Right lobe of liver (tissue), 6 donors: ENCODE data around the gene TANGO2. TPM values are rescaled to one million over a fixed set of nuclear protein-coding genes. Genes with fewer than 3 reads are reported as not detected.

Experiments used
- ATAC-seq, 4 donors: fragments of 200-7000 bp; cut with Tn5 transposase; one replicate each; pipeline ENCODE4 v1.9.1; 2020; ENCODE audit warnings: mild to moderate bottlenecking in 4 of 4, moderate library complexity in 4 of 4
- DNase-seq, 3 donors: peaks; one replicate each; pipeline ENCODE4 v3.0.0-alpha.2; 2020
- H3K27ac ChIP-seq, 3 donors: fragments of 200-600 bp; one replicate each; pipeline ENCODE4 v1.8.0; 2022
- H3K27me3 ChIP-seq, 2 donors: fragments of 200-600 bp; one replicate each; pipeline ENCODE4 v1.8.0; 2022
- H3K36me3 ChIP-seq, 4 donors: fragments of 200-600 bp; sonication (generic) in 1 of 4; one replicate each; pipeline versions ENCODE4 v1.5.1 to v1.8.0; 2017 to 2022; ENCODE audit warnings: control low read depth in 1 of 4
- H3K4me1 ChIP-seq, 4 donors: fragments of 200-600 bp; sonication (generic) in 1 of 4; one replicate each; pipeline versions ENCODE4 v1.5.1 to v1.8.0; 2017 to 2022; ENCODE audit warnings: control low read depth in 1 of 4
- H3K4me3 ChIP-seq, 3 donors: fragments of 200-600 bp; one replicate each; pipeline ENCODE4 v1.8.0; 2022
- H3K9me3 ChIP-seq, 4 donors: fragments of 200-600 bp; sonication (generic) in 1 of 4; one replicate each; pipeline versions ENCODE4 v1.5.1 to v1.8.0; 2017 to 2022; ENCODE audit warnings: control low read depth in 1 of 4
- CTCF ChIP-seq, 4 donors: fragments of 200-600 bp in 3 of 4; fragments of 450-650 bp in 1 of 4; IDR thresholded peaks; one replicate each; pipeline versions ENCODE4 v1.5.1 to v1.8.0; 2016 to 2022; ENCODE audit warnings: antibody characterized with exemption in 4 of 4, mild to moderate bottlenecking in 2 of 4
- POLR2A ChIP-seq: fragments of 450-650 bp; IDR thresholded peaks from one replicate; pipeline ENCODE4 v1.6.1; 2017; ENCODE audit warnings: antibody characterized with exemption, mild to moderate bottlenecking
- WGBS: methylation state at CpG from one replicate; pipeline ENCODE4 v1.1.6; 2018; ENCODE audit warnings: low coverage, low lambda C conversion rate; ENCODE audit not compliant: insufficient coverage; ENCODE audit errors: missing lambda C conversion rate; 5-methylcytosine and 5-hydroxymethylcytosine counted together
- intact Hi-C, 2 donors: fragments of 100-400 bp; cut with DNase I; formaldehyde crosslinking; loops; one replicate each; pipeline versions ENCODE4 v1.11.2 to v1.14.1; 2022
- total RNA-seq, 6 experiments: library from RNA; depleted of rRNA in 2 of 6; stranded (reverse); fragments of >200 nt in 2 of 6; fragmentation: NEBNext Ultra II Directional in 3 of 6; extraction: Animal tissue kit (Norgen Biotek cat#: 25700) in 3 of 6; gene quantifications; one replicate each; pipeline versions ENCODE4 v1.1.0 to v1.2.4, GENCODE V29; 2016 to 2023
- donor health status: DM: no; HTN: yes; CAD: no.
- donor health status: DM: no; HTN: no; CAD: no.
- donor health status: DM: no; HTN: no; CAD: no.
- donor health status: DM: no; HTN: yes; CAD: no.
- donor health status: DM: no; HTN: yes; CAD: no.

TANGO2 gene
- total RNA-seq, 6 experiments from 2014 or later, result 11.0 to 27.0 (median 15.5) TPM

- DNase-seq (peak in 1 of 3 donors; percentile 57), ATAC-seq (no peak)
- Histone ChIP-seq H3K36me3 (no peaks in the 10 kb centered on the region), H3K4me3 (peak overlapping the region in 1 of 3 donors; percentile 80), H3K9me3 (no peaks in the 10 kb centered on the region), H3K4me1 (peaks cover 0 to 23% (median 2%) of the 10 kb centered on the region in 4 donors), H3K27me3 (no peaks in the 10 kb centered on the region), H3K27ac (peak overlapping the region in 1 of 3 donors; percentile 43)
- intact Hi-C loops, result loop anchor here in 1 of 2 donors (5.0 kb wide), 1 partner anchor 38 kb away; no protein-coding TSS in a partner anchor
- TF ChIP-seq CTCF (IDR thresholded peaks at IDR 0.05) (no peak), POLR2A (no peak)
- 63% methylated on average over 4 of the region's 10 CpGs for WGBS
These were observed 5.7 kb upstream of the TANGO2 start for GRCh38 chr22:20015187-20015625.

- TF ChIP-seq POLR2A, result no peak
- TF ChIP-seq CTCF (IDR thresholded peaks at IDR 0.05), result no peak
- H3K4me1 ChIP-seq, result peaks cover 0 to 27% (median 2%) of the 10 kb centered on the region in 4 donors
- H3K27ac ChIP-seq, result peak overlapping the region in 1 of 3 donors; percentile 43
- 0% methylated on average over 7 of the region's 101 CpGs for WGBS
- H3K4me3 ChIP-seq, result peak overlapping the region; percentile 73 to 85 (median 80)
- peak in 2 of 3 donors; percentile 58 to 71 for DNase-seq
- no peaks in the 10 kb centered on the region for H3K36me3 ChIP-seq
- H3K9me3 ChIP-seq, result no peaks in the 10 kb centered on the region
- intact Hi-C loops, result loop anchor here in 1 of 2 donors (5.0 kb wide), 1 partner anchor 39 kb away; no protein-coding TSS in a partner anchor
- H3K27me3 ChIP-seq, result no peaks in the 10 kb centered on the region
- ATAC-seq, result peak in 3 of 4 donors; percentile 0 to 21 (median 3)
These were observed 4.8 kb upstream of the TANGO2 start for GRCh38 chr22:20015971-20016733.

- WGBS, result 9% methylated on average over 11 of the region's 79 CpGs
- no peaks in the 10 kb centered on the region for H3K9me3 ChIP-seq
- peak; percentile 94 to 96 (median 95) for DNase-seq
- peaks cover 0 to 32% (median 2%) of the 10 kb centered on the region in 4 donors for H3K4me1 ChIP-seq
- TF ChIP-seq POLR2A, result no peak
- peak; percentile 10 to 30 (median 14) for TF ChIP-seq CTCF (IDR thresholded peaks at IDR 0.05)
- intact Hi-C loops, result loop anchor here in 1 of 2 donors (5.0 kb wide), 1 partner anchor 40 kb away; no protein-coding TSS in a partner anchor
- peak; percentile 69 to 80 (median 78) for ATAC-seq
- H3K4me3 ChIP-seq, result peak within 1 kb of the TSS; percentile 73 to 85 (median 80)
- no peaks in the 10 kb centered on the region for H3K27me3 ChIP-seq
- no peaks in the 10 kb centered on the region for H3K36me3 ChIP-seq
- H3K27ac ChIP-seq, result peak within 1 kb of the TSS in 1 of 3 donors; percentile 43
These were observed 3.9 kb upstream of the TANGO2 start, which contains the start of gene ARVCF for GRCh38 chr22:20016734-20017621. TSS of gene ARVCF (minus strand) at chr22:20016823. CDS start at chr22:19990794, 26,029 bp downstream.

- Histone ChIP-seq H3K27ac (no peak overlapping the region), H3K9me3 (no peaks in the 10 kb centered on the region), H3K27me3 (no peaks in the 10 kb centered on the region), H3K4me1 (peaks cover 0 to 38% (median 2%) of the 10 kb centered on the region in 4 donors), H3K36me3 (no peaks in the 10 kb centered on the region), H3K4me3 (peak overlapping the region in 1 of 3 donors; percentile 80)
- WGBS, result 34% methylated on average over 5 of the region's 9 CpGs
- TF ChIP-seq CTCF (IDR thresholded peaks at IDR 0.05), result no peak
- ATAC-seq (no peak), DNase-seq (peak in 1 of 3 donors; percentile 33)
- intact Hi-C loops, result loop anchor here in 1 of 2 donors (5.0 kb wide), 1 partner anchor 40 kb away; no protein-coding TSS in a partner anchor
These were observed 3.3 kb upstream of the TANGO2 start for GRCh38 chr22:20017622-20017958.
